Hair follicular keratinocyte (primary cell): ENCODE data around the gene MAPK8. TPM values are rescaled to one million over a fixed set of nuclear protein-coding genes. Genes with fewer than 3 reads are reported as not detected.

ENCODE experiments used
- total RNA-seq: library from RNA; depleted of rRNA; stranded (reverse); fragments of >200 nt; gene quantifications from 2 replicates; pipeline ENCODE4 v1.2.3, GENCODE V29; 2015

Gene MAPK8
- total RNA-seq, result 35.5 and 41.2 TPM in 2 replicates

DNA sequence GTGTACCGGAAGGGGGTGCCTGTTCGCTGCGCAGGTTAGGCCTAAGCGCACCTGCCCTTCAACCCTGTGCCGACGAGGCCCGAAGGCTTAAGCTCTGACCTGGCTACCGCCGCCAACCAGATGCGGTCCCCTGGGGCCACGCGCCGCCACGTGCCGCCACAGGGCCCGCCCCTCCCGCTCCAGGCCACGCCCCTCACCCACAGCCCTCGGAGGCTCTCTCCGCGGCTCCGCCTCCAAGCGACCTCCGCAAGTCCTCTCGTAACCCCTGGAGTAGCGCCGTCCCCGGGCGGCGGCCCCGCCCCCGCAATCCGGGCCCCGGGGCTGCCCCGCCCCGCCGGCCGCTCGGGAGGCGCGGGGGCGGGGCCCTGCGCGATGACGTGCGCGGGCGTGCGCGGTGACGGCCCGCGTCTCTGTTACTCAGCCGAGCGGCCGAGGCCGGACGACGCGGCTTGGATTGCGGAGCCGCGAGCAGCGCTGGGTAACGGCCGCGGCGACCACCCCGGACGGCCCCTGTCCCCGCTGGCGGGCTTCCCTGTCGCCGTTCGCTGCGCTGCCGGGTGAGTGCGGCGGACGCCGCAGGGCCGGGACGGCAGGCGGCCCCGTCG lies at the start of gene MAPK8:
TSS of gene MAPK8 (plus strand) at position 413 of the 605 bp plus-strand sequence. CDS start 94,984 bp downstream, outside the sequence.

DNA sequence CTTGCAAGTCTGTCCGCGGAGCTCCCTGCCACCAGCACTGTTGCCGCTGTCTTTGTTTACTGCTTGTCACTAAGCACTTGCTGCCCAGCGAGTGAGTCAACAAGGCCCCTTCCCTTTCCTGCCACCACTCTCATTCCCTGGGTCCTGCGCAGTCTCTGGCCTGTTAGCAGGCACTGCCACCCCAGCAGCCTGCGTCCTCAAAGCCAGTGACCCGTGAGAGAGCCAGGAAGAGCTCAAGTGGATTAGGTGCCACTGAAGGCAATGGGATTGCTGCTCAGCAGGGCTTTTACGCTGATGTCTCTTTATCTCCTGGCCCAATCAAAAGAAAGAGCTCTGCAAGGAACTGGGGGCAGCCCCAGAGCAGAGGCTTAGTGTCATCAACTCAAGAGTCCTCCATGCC lies 31.8 kb upstream of the MAPK8 start, which contains the start of gene FRMPD2:
TSS of gene FRMPD2 (minus strand) at position 61 of the 400 bp plus-strand sequence. CDS start 129 bp downstream, outside the sequence.

Other genes starting within 250 kb of the MAPK8 start
- under 0.01 TPM in 1 of 2 replicates, not detected in the other for gene FRMPD2, start 32.0 kb upstream of the MAPK8 start, total RNA-seq